ENCODE measurements around the gene TLR2. TPM values are rescaled to one million over a fixed set of nuclear protein-coding genes. Genes with fewer than 3 reads are reported as not detected.

Gene TLR2
- total RNA-seq, 1 donor from 2014 or later: 7.1 TPM

- DNase-seq: peak; percentile 75
These were observed 47.2 kb downstream of the TLR2 start for GRCh38 chr4:153731239-153731638.

DNA sequence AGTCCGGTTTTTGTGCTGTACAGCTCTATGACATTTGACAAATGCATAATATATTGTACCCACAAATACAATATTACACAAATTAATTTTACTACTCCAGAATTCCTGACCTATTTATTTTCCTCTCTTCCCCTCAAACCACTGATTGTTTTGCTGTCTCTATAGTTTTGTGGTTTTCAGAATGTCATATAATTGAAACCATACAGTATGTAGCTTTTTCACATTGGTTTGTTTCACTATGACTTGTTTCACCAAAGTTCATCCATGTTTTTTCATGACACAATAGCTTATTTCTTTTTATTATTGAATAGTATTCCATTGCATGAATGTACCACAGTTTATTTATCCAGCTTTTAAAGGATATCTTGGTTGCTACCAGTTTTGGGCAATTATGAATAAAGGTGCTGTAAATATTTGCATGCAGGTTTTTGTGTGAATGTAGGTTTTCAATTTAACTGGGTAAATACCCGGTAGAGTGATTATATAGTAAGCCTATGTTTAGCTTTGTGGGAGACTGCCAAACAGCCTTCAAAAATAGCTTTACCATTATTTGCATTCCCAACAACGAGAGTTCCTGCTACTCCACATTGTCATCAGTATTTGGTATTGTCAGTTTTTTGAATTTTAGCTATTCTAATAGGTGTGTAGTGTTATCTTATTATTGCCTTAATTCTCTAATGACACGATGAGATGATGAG, 49.8 kb downstream of the TLR2 start:
- DNase-seq: no peak

DNA sequence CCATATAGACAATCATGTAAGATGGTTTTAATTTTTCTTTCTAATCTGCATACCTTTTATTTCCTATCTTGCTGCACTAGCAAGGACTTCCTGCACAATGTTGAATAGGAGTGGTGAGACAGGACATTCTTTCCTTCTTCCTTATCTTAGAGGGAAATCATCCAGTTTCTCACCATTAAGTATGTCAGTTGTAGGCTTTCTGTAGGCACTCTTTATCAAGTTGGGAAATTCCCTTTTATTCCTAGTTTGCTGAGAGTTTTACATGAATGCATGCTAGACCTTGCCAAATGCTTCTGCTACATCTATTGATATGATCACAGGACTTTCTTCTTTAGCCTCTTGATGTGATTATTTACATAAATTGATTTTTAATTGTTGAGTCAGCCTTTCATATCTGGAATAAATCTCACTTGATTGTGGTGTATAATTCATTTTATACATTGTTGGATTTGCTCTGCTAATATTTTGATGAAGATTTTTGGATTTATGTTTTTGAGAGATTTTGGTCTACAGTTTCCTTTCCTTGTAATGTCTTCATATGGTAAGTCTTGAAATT, 51.9 kb downstream of the TLR2 start:
- DNase-seq: no peak

- no peak for DNase-seq
These were observed 57.5 kb downstream of the TLR2 start for GRCh38 chr4:153741541-153741940.

GRCh38 chr4:153745651-153746050, 61.6 kb downstream of the TLR2 start:
- DNase-seq: no peak

DNA sequence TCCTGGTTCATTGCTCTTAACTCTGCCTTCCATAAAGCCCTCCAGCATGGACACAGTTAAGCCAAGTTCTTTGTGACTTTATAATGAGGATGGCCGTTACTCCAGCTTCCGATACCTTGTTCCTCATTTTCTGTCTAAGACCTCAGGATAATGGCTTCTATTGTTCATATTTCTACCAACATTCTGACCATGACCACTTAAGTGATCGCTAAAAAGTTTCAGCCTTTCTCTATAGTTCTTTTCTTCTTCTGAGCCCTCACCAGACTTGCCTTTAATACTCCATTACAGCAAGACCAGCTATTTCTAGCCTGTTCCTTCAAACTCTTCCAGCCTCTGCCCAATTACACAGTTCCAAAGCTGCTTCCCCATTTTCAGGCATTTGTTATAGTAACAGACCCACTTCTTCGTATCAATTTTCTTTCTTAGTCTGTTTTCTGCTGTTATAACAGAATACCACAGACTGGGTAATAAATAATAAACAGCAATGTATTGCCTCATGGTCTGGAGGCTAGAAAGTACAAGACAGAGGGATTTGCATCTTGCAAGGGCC, 63.4 kb downstream of the TLR2 start:
- no peak for DNase-seq

GRCh38 chr4:153748378-153748777, 64.3 kb downstream of the TLR2 start:
- DNase-seq: no peak

- peak; percentile 89 for DNase-seq
These were observed 66.2 kb downstream of the TLR2 start for GRCh38 chr4:153750197-153750817.

DNA sequence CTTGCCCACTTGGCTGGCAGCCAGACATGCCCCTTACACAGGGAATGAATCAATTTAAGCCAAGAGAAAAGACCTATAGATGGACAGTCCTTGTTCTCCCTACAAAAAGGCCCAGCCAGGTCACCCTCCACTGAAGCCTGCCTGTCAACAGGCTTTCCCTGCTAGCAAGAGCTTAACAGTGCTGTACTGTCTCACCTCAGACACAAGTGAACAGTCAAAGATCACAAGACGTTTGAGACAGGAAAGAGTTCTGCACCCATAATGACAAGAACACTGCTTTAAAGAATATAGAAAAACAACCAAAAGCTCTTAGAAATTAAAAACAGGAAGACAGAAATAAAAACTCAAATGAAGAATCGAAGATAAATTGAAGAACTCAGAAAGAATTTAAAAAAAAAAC, 71.1 kb downstream of the TLR2 start:
- DNase-seq: no peak

Other genes with a start within 250 kb of the TLR2 start
- 71.5 TPM for gene TMEM131L, start 217.9 kb upstream of the TLR2 start, total RNA-seq
- 3.8 TPM for gene RNF175, start 75.7 kb downstream of the TLR2 start, total RNA-seq
- 111 TPM for gene SFRP2, start 104.8 kb downstream of the TLR2 start, total RNA-seq